ENCODE measurements around the gene UROS.

Gene UROS

DNA sequence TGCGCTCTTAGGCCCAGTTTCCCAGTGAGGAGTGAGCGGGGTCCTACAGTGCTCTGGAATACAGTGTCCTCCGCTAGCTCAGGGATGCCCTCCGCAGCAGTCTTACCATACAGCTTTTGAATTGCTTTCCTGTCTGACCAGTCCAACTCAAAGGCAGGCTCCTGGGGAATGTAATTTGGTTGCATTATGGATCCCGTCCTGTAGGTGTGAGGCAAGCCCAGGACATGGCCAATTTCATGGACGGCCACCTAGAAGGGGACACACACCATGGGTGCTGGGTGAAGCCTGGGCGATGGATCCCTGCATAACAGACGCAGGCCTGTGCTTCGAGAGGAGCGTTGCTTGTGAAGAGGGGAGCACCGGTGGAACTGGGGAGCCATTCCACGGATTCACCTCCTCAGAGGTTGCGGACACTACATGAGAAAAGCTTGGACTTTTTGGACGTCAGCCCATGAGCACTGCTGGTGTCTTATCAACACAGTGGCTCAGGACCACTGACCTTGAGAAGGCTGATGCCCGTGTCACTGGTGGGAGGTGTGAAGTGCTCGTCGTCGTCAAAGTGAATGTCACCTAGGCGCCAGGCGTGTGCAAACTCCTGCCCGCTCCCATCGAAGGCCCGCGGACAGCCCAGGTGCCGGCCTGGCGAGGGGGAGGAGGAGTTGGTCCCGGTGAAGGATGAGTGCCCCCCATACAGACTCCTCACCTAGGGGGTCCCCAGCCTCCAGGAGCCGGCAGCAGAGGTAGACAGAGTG lies 50.8 kb downstream of the UROS start:
- no peaks in the 10 kb centered on the region for H3K27me3 ChIP-seq (ENCODE audit: insufficient read depth, poor library complexity, severe bottlenecking)
- H3K27ac ChIP-seq (replicated peaks), result no peak overlapping the region
- no peak overlapping the region for H3K4me3 ChIP-seq (replicated peaks; ENCODE audit: insufficient read depth, low read length)
- no peak for DNase-seq (ENCODE audit: low read depth in 1 of 2, low spot score in 1 of 2)
- TF ChIP-seq GABPA (IDR thresholded peaks at IDR 0.05; ENCODE audit: low read depth) (no peak), POLR2AphosphoS5 (IDR thresholded peaks at IDR 0.05; ENCODE audit: low read depth) (no peak)
- TF ChIP-seq, protein P1, sequence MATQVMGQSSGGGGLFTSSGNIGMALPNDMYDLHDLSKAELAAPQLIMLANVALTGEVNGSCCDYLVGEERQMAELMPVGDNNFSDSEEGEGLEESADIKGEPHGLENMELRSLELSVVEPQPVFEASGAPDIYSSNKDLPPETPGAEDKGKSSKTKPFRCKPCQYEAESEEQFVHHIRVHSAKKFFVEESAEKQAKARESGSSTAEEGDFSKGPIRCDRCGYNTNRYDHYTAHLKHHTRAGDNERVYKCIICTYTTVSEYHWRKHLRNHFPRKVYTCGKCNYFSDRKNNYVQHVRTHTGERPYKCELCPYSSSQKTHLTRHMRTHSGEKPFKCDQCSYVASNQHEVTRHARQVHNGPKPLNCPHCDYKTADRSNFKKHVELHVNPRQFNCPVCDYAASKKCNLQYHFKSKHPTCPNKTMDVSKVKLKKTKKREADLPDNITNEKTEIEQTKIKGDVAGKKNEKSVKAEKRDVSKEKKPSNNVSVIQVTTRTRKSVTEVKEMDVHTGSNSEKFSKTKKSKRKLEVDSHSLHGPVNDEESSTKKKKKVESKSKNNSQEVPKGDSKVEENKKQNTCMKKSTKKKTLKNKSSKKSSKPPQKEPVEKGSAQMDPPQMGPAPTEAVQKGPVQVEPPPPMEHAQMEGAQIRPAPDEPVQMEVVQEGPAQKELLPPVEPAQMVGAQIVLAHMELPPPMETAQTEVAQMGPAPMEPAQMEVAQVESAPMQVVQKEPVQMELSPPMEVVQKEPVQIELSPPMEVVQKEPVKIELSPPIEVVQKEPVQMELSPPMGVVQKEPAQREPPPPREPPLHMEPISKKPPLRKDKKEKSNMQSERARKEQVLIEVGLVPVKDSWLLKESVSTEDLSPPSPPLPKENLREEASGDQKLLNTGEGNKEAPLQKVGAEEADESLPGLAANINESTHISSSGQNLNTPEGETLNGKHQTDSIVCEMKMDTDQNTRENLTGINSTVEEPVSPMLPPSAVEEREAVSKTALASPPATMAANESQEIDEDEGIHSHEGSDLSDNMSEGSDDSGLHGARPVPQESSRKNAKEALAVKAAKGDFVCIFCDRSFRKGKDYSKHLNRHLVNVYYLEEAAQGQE (IDR thresholded peaks at IDR 0.05; ENCODE audit: insufficient replicate concordance, low read depth), result no peak
- TF ChIP-seq, protein P2, sequence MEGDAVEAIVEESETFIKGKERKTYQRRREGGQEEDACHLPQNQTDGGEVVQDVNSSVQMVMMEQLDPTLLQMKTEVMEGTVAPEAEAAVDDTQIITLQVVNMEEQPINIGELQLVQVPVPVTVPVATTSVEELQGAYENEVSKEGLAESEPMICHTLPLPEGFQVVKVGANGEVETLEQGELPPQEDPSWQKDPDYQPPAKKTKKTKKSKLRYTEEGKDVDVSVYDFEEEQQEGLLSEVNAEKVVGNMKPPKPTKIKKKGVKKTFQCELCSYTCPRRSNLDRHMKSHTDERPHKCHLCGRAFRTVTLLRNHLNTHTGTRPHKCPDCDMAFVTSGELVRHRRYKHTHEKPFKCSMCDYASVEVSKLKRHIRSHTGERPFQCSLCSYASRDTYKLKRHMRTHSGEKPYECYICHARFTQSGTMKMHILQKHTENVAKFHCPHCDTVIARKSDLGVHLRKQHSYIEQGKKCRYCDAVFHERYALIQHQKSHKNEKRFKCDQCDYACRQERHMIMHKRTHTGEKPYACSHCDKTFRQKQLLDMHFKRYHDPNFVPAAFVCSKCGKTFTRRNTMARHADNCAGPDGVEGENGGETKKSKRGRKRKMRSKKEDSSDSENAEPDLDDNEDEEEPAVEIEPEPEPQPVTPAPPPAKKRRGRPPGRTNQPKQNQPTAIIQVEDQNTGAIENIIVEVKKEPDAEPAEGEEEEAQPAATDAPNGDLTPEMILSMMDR (IDR thresholded peaks at IDR 0.05; ENCODE audit: insufficient read depth, low read length), result no peak

DNA sequence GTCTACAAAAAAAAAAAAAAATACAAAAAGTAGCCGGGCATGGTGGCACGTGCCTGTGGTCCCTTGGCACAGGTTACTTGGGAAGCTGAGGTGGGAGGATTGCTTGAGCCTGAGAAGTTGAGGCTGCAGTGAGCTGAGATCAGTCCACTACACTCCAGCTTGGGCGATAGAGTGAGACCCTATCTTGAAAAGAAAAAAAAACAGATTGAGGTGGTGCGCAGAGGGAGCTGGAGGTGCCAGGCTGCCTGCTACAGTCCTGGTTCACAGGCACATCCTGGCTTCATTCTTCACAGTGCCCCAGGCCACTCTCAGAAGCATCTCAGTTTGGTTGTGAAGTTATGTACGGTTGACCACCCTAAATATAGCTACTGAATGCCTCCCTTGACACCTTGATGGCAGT lies 52.2 kb downstream of the UROS start:
- no peak overlapping the region for H3K27ac ChIP-seq (replicated peaks)
- TF ChIP-seq SPI1 (IDR thresholded peaks at IDR 0.05; ENCODE audit: borderline replicate concordance, low read depth), result no peak
- TF ChIP-seq, protein P1 (IDR thresholded peaks at IDR 0.05; ENCODE audit: insufficient replicate concordance, low read depth), result no peak
- TF ChIP-seq, protein P2 (IDR thresholded peaks at IDR 0.05; ENCODE audit: insufficient read depth, low read length), result no peak
- TF ChIP-seq POLR2AphosphoS5 (IDR thresholded peaks at IDR 0.05; ENCODE audit: low read depth), result no peak
- no peak for TF ChIP-seq GABPA (IDR thresholded peaks at IDR 0.05; ENCODE audit: low read depth)
- H3K27me3 ChIP-seq (ENCODE audit: insufficient read depth, poor library complexity, severe bottlenecking), result no peaks in the 10 kb centered on the region
- DNase-seq (ENCODE audit: low read depth in 1 of 2, low spot score in 1 of 2), result no peak
- H3K4me3 ChIP-seq (replicated peaks; ENCODE audit: insufficient read depth, low read length), result no peak overlapping the region

DNA sequence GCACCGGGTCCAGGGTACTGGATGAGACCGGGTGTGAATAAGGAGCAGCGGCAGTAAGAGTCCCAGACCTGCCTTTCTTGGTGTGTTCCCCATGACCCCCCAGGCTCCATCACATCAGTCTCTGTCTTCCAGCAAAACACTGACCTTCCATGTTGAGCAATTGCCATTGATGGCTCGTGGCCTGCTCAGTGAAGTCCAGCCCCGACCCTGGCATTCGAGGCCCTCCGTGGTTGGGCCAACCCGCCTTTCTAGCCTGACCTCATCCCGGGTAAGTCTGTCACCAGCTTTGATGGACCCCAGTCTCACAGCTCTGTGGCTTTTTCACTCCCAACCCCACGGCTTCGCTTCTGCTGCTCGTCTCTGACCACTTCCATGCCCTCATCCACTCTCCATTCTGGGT lies 53.9 kb downstream of the UROS start:
- TF ChIP-seq, protein P1 (IDR thresholded peaks at IDR 0.05; ENCODE audit: insufficient replicate concordance, low read depth), result no peak
- no peak for TF ChIP-seq SPI1 (IDR thresholded peaks at IDR 0.05; ENCODE audit: borderline replicate concordance, low read depth)
- no peak for TF ChIP-seq POLR2AphosphoS5 (IDR thresholded peaks at IDR 0.05; ENCODE audit: low read depth)
- TF ChIP-seq, protein P2 (IDR thresholded peaks at IDR 0.05; ENCODE audit: insufficient read depth, low read length), result no peak
- TF ChIP-seq GABPA (IDR thresholded peaks at IDR 0.05; ENCODE audit: low read depth), result no peak
- Histone ChIP-seq H3K27ac (replicated peaks) (no peak overlapping the region), H3K4me3 (replicated peaks; ENCODE audit: insufficient read depth, low read length) (no peak overlapping the region), H3K27me3 (ENCODE audit: insufficient read depth, poor library complexity, severe bottlenecking) (no peaks in the 10 kb centered on the region)
- no peak for DNase-seq (ENCODE audit: low read depth in 1 of 2, low spot score in 1 of 2)
